DLD1 (cell line): ENCODE results near the gene RTL10.

Source experiments
- in situ Hi-C: cut with HindIII; loops from 2 replicates; pipeline ENCODE4 v1.10.0; 2017; ENCODE audit warnings: low sequenced_read_pairs

RTL10 gene

DNA sequence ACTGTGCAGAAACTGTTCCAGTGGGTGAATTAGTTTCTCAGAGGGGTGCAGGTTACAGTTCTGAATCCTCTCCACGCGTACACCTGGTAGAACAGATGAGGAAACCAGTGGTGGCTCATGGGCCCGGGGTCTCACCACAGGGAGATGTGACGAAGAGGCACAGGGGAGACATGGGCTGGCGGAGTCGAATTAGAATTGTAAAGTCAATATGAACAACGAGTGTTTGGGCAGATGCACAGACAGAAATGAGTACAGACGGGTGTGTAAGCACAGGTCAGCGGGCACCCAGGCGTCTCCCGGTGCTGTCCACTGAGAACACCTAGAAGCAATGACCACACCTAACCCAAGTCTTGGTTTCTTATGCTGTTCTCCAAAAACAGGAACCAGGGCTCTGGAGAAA, 41.8 kb downstream of the RTL10 start:
- in situ Hi-C loops: no loop called here

DNA sequence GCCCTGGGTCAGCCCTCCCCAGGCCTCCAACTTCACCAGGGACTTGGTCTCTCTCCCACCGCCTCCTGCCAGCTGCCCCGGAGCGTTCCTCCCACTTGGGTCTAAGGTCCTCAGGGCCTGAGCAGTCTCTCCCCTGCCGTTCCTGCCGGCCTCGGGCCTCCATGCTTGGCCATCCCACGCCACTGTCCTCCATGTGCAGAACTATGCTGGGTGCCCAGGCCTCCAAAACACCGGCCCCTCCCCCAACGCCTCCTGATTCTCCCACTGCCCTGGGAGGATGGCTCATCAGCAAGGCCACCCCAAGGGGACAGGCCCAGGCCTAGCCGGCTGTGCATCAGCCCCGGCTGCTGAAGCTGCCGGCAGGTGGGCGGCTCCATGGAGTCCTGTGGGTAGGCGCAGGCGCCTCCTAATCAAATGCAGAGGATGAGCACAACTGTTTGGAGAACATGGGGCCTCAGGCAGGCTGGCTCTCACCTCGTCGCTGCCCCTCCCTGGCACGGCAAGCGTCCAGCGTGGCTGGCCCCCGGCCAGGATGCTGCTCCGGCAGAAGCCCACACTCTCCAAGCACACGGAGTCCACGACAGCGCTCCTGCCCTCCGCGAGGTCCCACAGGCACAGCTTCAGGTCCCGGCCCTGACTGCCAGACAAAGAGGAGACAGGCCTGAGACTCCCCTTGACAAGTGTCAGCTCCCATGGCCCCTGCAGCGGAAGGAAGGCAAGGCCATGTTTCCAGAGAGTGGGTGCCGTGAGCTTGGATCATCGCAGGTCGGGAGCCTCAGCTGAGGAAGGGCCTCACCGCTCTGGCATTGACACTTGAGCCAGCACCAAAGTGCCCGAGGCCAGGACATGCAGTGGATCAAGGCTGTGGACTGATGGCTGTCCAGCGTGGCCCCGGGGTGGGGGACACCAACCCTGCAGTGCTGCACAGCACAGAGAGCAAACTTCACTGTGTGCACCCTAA, 42.6 kb downstream of the RTL10 start:
- in situ Hi-C loops: no loop called here

DNA sequence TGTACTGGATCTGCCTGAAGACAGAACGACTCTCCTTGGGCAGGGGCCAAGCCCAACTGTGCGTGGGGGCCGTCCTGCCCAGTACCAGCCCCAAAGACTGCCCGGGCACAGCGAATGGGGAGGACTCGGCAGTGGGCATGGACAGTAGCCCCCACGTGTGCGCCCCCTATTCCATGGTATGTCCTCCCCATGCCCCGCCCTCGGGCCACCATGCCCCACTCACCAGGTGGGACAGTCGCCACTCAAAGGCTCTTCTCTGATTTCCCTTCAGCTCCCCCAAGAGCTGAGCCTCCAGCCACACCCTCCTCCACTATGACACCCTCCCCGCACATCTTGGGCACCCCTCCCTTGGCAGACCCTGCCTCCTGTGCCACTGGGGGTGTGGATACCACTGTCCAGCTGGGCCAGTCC, 43.5 kb downstream of the RTL10 start:
- in situ Hi-C loops: no loop called here

DNA sequence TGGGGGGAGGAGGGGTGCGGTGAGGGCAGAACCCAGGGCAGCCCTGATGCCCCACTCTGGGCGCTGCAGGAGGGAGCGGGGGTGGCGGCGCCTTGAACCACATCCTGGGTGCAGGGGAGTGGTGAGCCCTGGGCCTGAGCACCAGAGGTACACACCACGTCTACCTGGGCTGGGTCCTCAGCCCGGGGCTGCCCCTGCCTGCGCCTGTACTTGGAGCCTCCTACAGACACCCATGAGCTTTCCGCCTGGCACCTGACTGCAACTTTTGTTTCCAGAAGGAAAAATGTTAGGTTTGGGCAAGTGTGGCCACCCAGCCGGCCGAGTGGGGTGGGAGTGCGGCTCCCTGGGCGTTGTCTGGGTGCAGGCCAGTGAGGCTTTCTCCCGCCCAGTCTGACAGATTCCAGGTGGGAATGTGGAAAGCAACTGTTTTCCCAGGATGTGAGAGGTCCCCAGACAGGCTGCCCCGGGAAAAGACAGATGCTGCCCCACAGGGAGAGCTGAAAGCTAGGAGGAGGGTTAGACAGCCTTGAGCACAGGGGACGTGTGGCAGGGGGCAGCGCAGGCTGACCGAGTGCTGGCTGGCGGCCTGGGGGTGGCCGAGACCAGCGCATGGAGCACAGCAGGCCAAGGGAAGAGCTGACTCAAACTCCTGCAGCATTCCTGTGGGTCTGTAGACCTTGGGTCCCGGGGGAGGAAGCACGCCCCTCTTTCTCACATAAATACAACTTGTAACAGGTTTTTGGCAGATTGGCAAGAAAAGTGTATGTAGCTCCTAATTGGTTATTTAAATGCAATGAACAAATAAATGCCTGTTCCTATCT, 44.1 kb downstream of the RTL10 start:
- in situ Hi-C loops: no loop called here

GRCh38 chr22:19809741-19810140, 44.9 kb downstream of the RTL10 start:
- in situ Hi-C loops: no loop called here

DNA sequence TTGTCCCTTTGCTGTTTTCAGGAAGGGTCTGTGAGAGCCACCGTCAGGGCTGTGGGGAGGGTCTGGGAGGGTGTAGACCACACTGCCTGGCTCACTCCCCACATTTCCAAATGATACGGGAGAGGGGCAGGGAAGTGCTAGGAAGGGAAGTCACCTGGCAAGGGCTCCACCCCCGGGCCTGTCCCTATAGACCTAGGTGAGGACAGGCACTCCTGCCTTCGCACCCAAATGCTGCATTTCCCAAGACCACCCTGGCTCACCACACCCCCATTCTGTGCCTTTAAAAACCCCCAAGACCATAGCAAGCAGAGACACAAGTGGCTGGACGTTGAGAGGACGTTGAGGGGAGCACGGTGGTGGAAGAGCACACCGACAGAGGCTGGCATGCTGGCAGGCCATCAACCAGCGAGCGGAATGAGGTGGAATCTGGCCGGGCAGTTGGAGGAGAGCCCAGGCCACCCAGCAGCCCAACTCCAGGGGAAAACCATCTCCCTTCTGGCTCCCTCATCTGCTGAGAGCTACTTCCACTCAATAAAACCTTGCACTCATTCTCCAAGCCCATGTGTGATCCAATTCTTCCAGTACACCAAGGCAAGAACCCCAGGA, 45.7 kb downstream of the RTL10 start:
- in situ Hi-C loops: no loop called here

DNA sequence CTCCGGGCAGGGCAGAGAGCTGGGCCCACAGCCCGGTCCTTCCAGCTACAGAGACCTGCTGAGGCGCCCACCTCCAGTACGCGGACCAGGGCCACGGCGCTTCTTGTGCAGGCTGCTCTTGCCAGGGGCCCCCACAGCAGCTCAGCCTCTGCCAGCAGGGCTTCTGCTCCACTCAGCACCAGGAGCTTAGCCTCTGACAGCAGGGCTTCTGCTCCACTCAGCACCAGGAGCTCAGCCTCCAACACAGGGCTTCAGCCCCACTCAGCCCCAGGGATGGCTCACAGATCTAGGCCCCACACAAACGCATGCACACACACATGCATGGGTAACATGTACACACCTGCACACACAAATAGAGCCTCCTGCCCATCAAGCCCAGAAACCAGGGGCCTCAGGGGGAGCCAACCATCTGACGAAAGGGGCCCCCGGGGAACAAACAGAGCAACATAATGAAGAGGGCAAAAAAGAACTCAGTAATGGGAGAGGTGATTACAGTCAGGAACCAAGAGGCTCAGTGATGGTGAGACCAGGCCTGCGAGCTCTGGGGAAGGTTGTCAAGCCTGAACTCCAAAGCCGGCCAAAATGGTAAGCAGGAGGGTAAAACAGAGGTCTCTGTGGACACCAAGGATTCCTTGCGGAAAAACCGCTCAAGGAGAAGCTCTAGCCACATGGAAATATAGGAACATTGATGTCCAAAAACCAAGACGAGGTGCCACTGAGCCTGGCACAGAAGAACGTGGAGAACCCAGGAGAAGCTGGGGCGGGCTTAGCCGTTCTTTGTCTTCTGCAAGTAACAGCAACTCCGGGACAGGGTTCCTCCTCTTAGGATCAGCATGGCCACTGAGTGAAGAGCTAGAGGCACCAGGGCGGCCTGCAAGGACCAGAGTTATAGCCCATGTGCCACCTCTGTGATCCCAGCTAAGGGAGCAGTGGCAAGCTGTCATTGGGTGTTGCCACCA, 46.5 kb downstream of the RTL10 start:
- in situ Hi-C loops: no loop called here

GRCh38 chr22:19807161-19807913, 47.3 kb downstream of the RTL10 start:
- in situ Hi-C loops: no loop called here

DNA sequence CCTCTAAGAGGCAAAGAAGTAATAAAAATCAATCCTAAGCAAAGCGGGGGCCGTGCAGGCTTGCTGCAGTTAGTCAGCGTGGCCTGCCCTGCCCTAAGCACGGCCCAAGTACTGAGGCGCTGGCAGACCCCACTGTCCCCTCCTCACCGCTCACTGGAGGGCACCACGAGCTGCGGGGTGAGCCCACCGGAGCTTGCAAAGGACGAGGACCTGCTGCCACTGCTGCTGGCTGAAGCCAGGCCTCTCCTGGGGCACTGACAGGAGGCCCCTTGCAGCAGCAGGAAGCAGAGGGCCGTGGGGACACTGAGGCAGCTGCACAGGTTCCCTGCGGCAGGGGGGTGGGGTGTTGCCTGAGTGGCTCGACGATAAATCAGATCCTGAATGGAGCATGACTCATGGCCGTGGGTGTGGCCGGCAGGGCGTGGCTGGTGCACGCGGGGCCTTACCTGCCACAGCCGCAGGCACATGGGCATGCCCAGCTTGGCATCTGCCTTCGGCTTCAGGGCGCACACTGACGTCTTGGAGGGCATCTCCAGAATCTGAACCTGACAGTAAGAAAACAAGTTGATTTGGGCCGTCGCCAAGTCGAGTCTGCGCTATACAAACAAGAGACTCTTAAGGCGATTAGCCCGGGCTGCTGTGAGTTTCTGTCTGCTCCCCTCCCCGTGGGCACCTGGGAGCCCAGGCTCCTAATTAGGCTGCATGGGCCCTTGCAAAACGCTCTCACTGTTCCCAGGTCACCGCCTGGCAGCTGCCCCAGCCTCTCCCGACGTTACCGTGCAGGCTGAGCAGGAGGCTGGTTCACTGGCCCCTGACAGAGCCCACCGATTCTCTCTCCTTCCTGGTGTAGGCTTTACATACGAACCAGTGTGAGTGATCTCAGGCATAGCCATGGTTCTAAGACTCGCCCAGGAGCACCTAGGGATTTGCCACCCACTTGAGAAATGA, 48.2 kb downstream of the RTL10 start:
- in situ Hi-C loops: no loop called here

DNA sequence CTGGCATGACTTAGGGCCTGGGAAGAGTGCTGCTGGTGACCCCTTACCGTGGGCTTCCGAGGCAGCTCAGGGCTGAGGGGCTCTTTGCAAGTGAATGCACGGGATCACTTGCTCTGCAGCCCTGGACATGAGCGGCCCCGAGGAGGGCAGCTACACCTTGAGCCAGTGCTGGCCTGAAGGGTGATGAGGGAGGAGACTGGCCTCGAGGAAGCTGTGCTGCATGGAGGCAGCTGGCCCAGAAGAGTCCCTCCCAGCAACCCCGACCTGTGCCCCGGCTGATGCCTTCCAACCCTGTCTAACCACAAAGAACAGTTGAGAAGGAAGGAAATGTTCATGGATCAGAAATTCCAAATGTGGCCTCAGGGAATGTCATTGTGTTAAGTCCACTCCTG, 48.9 kb downstream of the RTL10 start:
- in situ Hi-C loops: no loop called here
